Measurements from ENCODE around the gene IRF2.

IRF2 gene

GRCh38 chr4:184404047-184404446, 70.3 kb downstream of the IRF2 start:
- DNase-seq = no peak

- no peak for DNase-seq
These were observed 71.0 kb downstream of the IRF2 start for GRCh38 chr4:184403384-184403781.

DNA sequence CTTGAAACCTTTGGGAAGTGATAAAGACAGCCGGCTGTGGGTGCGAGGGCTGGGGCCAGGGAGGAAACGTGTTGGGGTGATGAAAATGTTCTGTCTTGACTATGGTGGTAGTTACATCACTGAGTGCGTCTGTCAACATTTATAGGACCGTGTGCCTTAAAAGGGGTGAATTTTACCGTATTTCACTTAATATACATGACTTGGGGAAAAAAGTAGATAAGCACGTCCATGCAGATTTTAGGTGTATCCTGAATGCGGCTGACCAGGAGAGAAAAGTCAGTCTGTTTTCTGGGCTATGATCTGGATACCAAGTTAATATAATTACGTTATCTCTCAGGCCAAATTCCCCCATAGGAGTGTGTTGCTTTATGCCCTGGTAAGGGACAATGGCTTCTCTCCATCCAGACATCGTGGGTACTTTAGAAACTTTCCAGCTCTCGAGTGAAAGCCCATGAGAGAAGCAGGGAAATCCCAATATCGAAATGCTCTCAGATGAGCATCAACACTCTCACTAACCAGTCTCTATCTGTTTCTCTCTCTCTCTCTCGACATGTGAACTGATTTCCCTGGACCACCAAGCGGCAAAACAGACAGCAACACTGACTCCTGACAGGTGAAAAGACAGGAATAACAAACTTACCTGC, 71.5 kb downstream of the IRF2 start:
- no peak for DNase-seq

GRCh38 chr4:184402239-184402638, 72.1 kb downstream of the IRF2 start:
- no peak for DNase-seq

GRCh38 chr4:184401397-184402171, 72.8 kb downstream of the IRF2 start:
- DNase-seq = no peak

DNA sequence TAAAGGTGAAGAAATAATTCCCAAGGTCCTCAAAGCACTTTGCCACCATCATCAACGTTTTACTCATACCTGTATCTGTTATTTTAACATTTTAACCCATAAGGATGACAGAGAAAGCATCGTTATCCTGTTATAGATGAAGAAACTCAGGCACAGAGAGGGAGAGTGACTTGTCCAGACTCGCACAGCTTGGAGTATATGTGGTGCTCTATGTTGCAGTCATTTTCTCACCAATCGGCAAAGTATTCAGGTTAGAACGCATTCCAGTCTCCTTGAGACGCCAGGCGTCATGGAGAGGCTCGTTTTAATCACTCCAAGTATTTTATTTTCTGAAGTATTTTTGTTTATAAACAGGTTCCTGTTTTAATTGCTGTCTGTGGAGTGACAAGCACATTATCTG, 73.5 kb downstream of the IRF2 start:
- no peak for DNase-seq

- no peak for DNase-seq
These were observed 73.9 kb downstream of the IRF2 start for GRCh38 chr4:184400375-184400870.

GRCh38 chr4:184399512-184399908, 74.8 kb downstream of the IRF2 start:
- DNase-seq = no peak

DNA sequence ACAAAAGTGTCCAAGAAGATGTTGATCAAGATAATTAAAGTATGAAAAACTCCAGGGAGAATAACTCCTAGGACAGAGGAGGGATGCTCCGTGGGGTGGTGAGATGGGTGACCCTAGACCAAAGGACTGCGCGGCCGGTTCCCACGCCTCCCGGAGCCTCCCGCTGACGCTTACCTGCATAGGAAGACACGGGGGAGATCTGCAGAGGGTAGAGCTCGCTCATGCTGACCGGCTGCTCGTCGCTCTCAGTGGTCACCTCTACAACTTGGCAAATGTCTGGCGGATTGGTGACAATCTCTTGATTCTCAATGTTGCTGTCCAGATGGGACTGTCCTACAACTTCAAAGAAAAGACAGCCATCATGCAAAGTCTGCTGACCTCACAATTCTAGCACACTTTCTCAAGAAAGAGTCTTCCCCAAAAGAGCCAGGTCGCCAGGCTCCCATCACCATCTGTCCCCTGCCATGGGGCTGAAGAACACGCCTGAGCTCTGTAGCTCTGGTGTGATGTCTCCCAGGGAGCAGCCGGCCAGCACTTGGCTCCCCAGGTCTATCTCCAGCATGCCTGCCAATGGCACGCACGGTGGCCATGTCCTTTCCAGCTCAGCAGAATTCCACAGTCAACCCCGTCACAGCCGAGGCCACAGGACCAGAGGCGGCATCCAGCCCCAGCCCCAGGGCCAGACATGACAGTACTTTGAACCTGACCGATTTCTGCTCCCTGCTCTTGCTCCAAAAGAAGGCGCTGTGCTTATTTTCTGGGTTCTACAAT, 75.4 kb downstream of the IRF2 start:
- DNase-seq = no peak

DNA sequence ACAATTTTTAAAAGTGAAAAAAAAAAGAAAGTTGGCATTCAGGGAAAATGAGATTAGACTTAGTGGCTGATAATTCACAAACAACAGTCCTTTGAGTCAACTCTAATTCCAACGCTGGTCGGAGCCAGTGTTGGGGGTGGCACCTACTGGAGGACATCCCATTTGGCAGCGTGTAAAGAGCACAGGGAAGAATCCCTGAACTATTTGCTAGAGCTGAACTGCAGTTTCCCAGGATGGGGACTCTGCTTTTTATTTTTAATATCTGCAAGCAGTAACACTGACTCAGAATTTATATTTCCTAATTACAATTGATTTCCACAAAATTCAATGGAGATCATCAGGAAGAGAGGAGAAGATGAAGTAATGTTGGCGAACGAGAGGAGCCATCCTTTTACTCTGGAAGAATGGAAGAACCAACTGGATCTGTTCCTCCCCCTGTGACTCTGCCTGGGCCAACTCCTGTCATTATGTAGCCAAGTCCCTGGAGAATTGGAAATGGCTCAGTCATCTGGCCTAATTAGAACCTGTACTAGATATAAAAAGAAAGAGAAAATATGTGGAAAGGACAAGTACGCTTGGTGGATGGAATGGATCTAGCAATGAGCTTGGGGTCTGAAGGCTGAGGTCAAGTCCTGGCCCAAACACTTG, 76.7 kb downstream of the IRF2 start:
- no peak for DNase-seq

DNA sequence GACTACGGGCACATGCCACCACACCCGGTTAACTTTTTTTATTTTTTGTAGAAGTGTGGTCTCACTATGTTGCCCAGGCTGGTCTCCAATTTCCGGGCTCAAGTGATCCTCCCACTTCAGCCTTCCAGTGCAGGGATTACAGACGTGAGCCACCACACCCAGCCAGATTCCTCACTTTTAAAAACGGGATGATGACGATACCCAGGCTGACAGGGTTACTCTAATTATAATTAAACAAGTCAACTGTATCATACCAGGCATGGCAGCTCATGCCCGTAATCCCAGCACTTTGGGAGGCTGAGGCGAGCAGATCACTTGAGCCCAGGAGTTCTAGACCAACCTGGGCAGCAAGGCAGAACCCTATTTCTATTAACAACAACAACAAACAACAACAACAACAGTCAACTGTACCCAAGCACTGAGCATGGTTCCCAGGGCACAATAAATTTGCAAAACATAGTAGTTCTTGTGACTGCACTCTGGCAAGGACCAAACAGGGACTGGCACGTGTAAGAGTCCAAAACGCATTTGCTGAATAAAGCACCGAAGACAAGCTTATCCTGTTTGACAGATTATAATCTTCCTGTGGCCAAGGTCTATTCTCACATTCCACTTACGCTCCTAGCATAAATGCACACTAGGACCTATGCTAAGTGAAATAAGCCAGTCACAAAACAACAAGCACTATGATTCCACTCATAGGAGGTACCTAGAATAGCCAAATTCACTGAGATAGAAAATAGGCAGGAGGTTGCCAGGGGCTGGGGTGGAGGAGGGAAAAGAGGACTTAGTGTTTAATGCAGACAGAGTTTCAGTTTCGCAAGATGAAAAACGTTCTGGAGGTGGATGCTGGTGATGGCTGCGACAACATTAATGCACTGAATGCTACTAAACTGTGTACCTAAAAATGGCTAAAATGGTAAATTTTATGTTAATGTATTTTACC, 77.5 kb downstream of the IRF2 start:
- DNase-seq = no peak

- no peak for DNase-seq
These were observed 78.4 kb downstream of the IRF2 start for GRCh38 chr4:184395971-184396391.

DNA sequence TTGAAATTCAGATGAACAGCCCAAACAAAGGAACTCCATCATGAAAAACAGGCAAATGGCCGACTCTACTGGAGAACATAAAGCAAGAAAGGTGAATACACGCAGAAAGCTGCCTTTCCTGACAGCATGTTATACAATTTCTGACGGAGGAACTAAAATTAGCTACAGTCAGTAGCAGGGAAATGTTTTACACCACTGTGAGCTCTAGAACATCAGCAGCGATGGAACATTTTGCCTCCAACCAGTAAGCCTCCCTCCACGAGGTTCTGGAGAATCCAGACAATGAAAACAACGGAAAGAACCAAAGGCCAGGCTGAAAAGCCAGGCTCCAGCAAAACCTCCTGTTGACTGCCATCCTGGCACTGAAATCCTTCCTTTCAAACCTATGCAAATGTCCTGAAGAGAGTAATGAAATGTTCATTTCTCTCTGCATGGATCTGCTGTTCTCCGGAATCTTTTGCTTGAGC, 78.9 kb downstream of the IRF2 start:
- DNase-seq = no peak

- DNase-seq = no peak
These were observed 81.4 kb downstream of the IRF2 start for GRCh38 chr4:184392748-184393559.

- DNase-seq = no peak
These were observed 82.0 kb downstream of the IRF2 start for GRCh38 chr4:184392316-184392715.

GRCh38 chr4:184389978-184390900, 84.1 kb downstream of the IRF2 start:
- no peak for DNase-seq

DNA sequence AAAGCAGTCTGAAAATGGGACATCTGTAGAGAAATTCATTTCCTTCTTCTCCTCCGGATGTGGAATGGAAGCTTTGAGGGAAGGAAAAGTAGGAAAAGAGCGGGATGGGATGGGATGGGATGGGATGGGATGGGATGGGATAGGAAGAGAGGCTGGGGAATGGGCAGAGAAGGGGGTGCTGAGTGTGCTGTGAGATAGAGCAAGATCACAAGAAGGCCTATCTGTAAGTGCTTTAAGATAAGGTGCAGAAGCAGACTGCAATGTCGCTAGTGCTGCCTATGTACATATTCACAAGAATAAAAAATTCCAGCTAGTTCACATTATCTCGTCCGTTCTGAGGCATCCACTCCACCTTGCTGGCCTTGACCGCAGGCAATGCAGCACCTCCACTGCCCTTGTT, 86.2 kb downstream of the IRF2 start:
- DNase-seq = no peak

DNA sequence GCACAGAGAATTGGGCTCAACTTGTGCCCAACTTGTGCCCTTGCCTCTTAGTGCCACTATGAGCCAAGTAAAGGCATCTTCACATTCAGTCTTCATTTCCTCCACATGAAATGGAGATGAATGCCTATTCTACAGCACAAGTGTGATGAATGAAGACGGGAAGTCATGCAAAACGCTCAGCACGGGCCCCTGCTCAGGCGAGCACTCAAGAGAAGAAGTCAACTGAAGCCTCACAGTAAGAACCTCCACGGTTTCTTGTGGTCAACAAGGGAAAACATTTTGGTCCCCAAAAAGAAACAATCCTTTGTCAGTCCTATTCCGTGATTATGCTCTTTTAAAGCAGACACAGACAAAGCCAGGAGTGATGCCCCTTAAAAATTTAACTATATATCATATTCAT, 87.0 kb downstream of the IRF2 start:
- DNase-seq = no peak

DNA sequence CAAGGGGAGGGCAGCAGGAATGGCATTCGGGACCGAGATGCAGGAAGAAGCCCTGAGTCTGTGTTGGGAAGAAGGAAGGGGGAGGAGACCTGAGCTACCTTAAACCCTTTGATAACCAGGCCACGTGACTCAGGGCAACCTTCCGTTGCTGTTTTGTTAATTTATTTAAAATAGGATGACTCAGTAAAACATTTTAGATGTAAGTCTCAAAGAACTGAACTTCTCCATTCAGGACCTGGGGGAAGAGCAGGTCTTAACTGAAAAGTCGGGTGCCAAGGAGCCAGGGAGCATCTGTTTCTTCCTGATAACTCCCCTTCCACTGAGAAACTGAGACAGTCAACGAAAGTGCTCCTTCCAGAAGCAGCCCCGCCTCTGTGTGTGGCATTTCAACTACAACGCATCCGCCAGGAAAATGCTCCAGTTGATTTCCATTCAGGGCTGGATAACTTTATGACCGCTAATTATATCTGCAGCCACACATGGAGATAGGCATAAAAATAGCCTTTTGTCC, 88.0 kb downstream of the IRF2 start:
- no peak for DNase-seq

DNA sequence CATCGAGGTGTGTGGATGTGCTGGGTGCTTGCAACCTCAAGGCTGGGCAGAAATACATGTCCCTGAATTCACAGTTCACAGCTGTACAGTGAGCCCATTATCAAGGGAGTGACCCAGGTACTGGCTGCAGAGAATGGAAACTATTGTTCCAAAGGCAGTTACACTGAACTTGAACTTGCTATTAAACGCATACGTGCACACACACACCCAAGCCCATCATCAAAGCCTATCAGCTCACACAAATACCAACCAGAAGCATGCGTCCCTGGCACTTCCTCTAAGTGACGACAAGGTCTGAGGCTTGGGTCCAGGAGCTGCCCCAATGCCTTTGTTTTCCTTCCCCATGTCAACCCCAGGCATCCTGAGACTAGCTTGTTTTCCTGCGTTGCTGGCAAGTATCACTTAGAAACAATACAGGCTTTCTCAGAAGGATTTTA, 88.6 kb downstream of the IRF2 start:
- DNase-seq = no peak
